GM12878 (cell line): ENCODE measurements around the gene NAT9.

Experiments used
- KDM1A ChIP-seq: fragments of 200-600 bp; sonication (generic); IDR thresholded peaks from 2 replicates; pipeline ENCODE4 v1.6.1; 2016; ENCODE audit warnings: borderline replicate concordance
- RCOR1 ChIP-seq: conservative IDR thresholded peaks from 2 replicates; pipeline ENCODE4 v1.6.1; 2012; ENCODE audit warnings: low read depth, low read length, improper control_type of control experiment
- SMC3 ChIP-seq: IDR thresholded peaks from 2 replicates; pipeline ENCODE4 v1.6.1; 2011; ENCODE audit warnings: low read length, improper control_type of control experiment, borderline replicate concordance
- TF ChIP-seq, protein P1 (sequence below): fragments of 450-650 bp; IDR thresholded peaks from 2 replicates; pipeline ENCODE4 v1.6.1; 2017; ENCODE audit warnings: mild to moderate bottlenecking

DNA sequence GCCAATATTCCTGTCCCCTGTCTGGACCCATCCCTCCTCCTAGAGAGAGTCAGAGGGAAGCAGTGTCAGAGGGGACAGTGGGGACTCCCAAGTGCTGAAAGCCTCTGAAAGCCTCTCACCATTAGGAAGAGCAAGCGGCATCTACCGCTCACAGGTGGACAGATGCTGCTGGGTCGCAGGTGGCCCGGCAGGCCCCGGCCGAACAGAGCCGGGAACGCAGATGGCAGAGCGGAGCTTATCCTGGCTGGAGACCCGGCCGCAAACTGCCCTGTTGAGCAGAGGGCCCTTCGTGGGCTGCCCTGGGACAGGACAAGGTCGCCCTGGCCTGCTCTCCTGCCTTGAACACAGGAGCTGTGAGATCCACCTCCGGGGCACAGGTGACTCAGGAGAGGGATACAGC is 23.0 kb upstream of the NAT9 start:
- TF ChIP-seq, protein P1, sequence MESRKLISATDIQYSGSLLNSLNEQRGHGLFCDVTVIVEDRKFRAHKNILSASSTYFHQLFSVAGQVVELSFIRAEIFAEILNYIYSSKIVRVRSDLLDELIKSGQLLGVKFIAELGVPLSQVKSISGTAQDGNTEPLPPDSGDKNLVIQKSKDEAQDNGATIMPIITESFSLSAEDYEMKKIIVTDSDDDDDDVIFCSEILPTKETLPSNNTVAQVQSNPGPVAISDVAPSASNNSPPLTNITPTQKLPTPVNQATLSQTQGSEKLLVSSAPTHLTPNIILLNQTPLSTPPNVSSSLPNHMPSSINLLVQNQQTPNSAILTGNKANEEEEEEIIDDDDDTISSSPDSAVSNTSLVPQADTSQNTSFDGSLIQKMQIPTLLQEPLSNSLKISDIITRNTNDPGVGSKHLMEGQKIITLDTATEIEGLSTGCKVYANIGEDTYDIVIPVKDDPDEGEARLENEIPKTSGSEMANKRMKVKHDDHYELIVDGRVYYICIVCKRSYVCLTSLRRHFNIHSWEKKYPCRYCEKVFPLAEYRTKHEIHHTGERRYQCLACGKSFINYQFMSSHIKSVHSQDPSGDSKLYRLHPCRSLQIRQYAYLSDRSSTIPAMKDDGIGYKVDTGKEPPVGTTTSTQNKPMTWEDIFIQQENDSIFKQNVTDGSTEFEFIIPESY = no peak
- TF ChIP-seq RCOR1 = no peak
- no peak for TF ChIP-seq SMC3
- TF ChIP-seq KDM1A = no peak
